GM12878 (cell line): ENCODE measurements around the gene TEX12. TPM values are rescaled to one million over a fixed set of nuclear protein-coding genes. Genes with fewer than 3 reads are reported as not detected.

Experiments used
- ATAC-seq: fragments of 200-7000 bp; cut with Tn5 transposase; 3 replicates; pipeline ENCODE4 v1.9.1; 2020; ENCODE audit warnings: mild to moderate bottlenecking, moderate library complexity
- BruUV-seq: library from RNA; stranded (reverse); fragments of 400-500 nt; replicated peaks from 2 replicates; lab custom pipeline; 2021; lab: Mats Ljungman, UMichigan
- CTCF ChIA-PET: fragments of 300-600 bp; sonication (Branson Sonifier 250); formaldehyde crosslinking; extraction: SDS; loops from one replicate; lab custom pipeline; 2021; ENCODE audit warnings: inconsistent platforms; lab: Yijun Ruan, JAX
- POLR2A ChIA-PET: fragments of 350-600 bp; formaldehyde crosslinking; extraction: SDS; loops from one replicate; lab custom pipeline; 2021; ENCODE audit warnings: inconsistent platforms; lab: Charles Lee
- RAD21 ChIA-PET: fragments of 300-600 bp; sonication (Branson Sonifier 250); formaldehyde crosslinking; loops from one replicate; lab custom pipeline; 2023; ENCODE audit warnings: antibody characterized with exemption; ENCODE audit not compliant: unreplicated experiment; lab: Charles Lee
- SMC1A ChIA-PET: fragments of 300-600 bp; sonication (Branson Sonifier 250); formaldehyde crosslinking; loops from one replicate; lab custom pipeline; 2023; ENCODE audit not compliant: unreplicated experiment, uncharacterized antibody; lab: Charles Lee
- DNase-seq: peaks from one replicate; pipeline ENCODE4 v3.0.0-alpha.2; 2011; ENCODE audit warnings: low read depth, low spot score
- FAIRE-seq: peaks from 3 replicates; lab custom pipeline; 2011; peaks lifted over from hg19 to GRCh38; lab: Jason Lieb, UNC
- H2AFZ ChIP-seq: 2 replicates; pipeline ENCODE4 v1.6.0; 2011; ENCODE audit warnings: low read depth, low read length, control low read depth; ENCODE audit not compliant: control insufficient read depth
- H3K27ac ChIP-seq: 2 replicates; pipeline ENCODE4 v1.5.1; 2011; ENCODE audit warnings: control low read depth; ENCODE audit not compliant: control insufficient read depth, insufficient read depth
- H3K27me3 ChIP-seq, 2 experiments: replicated peaks in 1 of 2; 2 replicates each; pipeline versions ENCODE4 v1.6.0 to v1.6.1; 2011; ENCODE audit warnings: low read length in 1 of 2; ENCODE audit not compliant: control insufficient read depth in 2 of 2, insufficient read depth in 2 of 2
- H3K36me3 ChIP-seq, 2 experiments: 2 replicates each; pipeline ENCODE4 v1.5.1; 2011; ENCODE audit warnings: low read length in 1 of 2; ENCODE audit not compliant: control insufficient read depth in 2 of 2, insufficient read depth in 2 of 2
- H3K4me1 ChIP-seq: 2 replicates; pipeline ENCODE4 v1.6.1; 2011; ENCODE audit warnings: mild to moderate bottlenecking, low read length, moderate library complexity, mixed read lengths; ENCODE audit not compliant: control insufficient read depth, insufficient read depth
- H3K4me2 ChIP-seq: 2 replicates; pipeline ENCODE4 v1.6.0; 2011; ENCODE audit warnings: control low read depth; ENCODE audit not compliant: control insufficient read depth, insufficient read depth
- H3K4me3 ChIP-seq: fragments of 200-600 bp; sonication (generic); 2 replicates; pipeline ENCODE4 v1.5.1; 2016
- H3K79me2 ChIP-seq: 2 replicates; pipeline ENCODE4 v1.6.0; 2011; ENCODE audit warnings: low read length; ENCODE audit not compliant: control insufficient read depth, insufficient read depth
- H3K9ac ChIP-seq: 2 replicates; pipeline ENCODE4 v1.8.0; 2011; ENCODE audit warnings: low read length, control low read depth, mixed read lengths; ENCODE audit not compliant: control insufficient read depth, insufficient read depth
- H3K9me3 ChIP-seq: replicated peaks from 3 replicates; pipeline ENCODE4 v1.5.1; 2011; ENCODE audit warnings: mild to moderate bottlenecking, low read length; ENCODE audit not compliant: control insufficient read depth, insufficient read depth
- H4K20me1 ChIP-seq: 2 replicates; pipeline ENCODE4 v1.6.0; 2011; ENCODE audit not compliant: control insufficient read depth, insufficient read depth
- FOS ChIP-seq: IDR thresholded peaks from 3 replicates; pipeline ENCODE4 v1.6.1; 2011; ENCODE audit warnings: borderline replicate concordance; ENCODE audit not compliant: insufficient read length; ENCODE audit errors: extremely low read depth
- FOXM1 ChIP-seq: IDR thresholded peaks from 2 replicates; pipeline ENCODE4 v1.6.1; 2012; ENCODE audit warnings: low read depth, mild to moderate bottlenecking, inconsistent platforms, low read length, moderate library complexity
- NFYA ChIP-seq: IDR thresholded peaks from 2 replicates; pipeline ENCODE4 v1.6.1; 2011; ENCODE audit warnings: low read depth, mild to moderate bottlenecking, low read length, improper control_type of control experiment, borderline replicate concordance
- ZNF622 ChIP-seq: fragments of 450-650 bp; IDR thresholded peaks from 2 replicates; pipeline ENCODE4 v1.6.1; 2017; ENCODE audit warnings: mild to moderate bottlenecking, inconsistent platforms
- WGBS: methylation state at CpG from one replicate; pipeline ENCODE4 v1.1.6; 2016; ENCODE audit warnings: low lambda C conversion rate; ENCODE audit not compliant: insufficient replicate concordance, insufficient coverage; ENCODE audit errors: missing lambda C conversion rate; 5-methylcytosine and 5-hydroxymethylcytosine counted together
- in situ Hi-C: fragments of 300-500 bp; cut with MboI; formaldehyde crosslinking; loops from 9 replicates; pipeline ENCODE4 v1.14.3; 2018; ENCODE audit warnings: mixed read lengths
- intact Hi-C: fragments of 100-400 bp; cut with micrococcal nuclease; formaldehyde crosslinking; loops from one replicate; pipeline ENCODE4 v1.14.2; 2022; ENCODE audit not compliant: unreplicated experiment
- polyA plus RNA-seq, 11 experiments: library from polyadenylated mRNA; depleted of rRNA in 4 of 11; unstranded in 6 of 11; stranded (reverse) in 5 of 11; fragments of >200 nt; fragmentation: Nextera tagmentation in 4 of 11; fragmentation: Illumina TruSeq in 1 of 11; extraction: Ambion mirVana in 4 of 11; extraction: Trizol in 1 of 11; gene quantifications; 1 replicate in 1 of 11; 2 replicates in 10 of 11; pipeline versions ENCODE4 v1.2.1 to v1.2.3, GENCODE V29; 2011 to 2016; ENCODE audit warnings: inconsistent platforms in 2 of 11, missing spikeins in 2 of 11, low read depth in 1 of 11
- total RNA-seq, 4 experiments: library from RNA; depleted of rRNA in 3 of 4; stranded (reverse); fragments of >200 nt in 3 of 4; fragmentation: Illumina TruSeq in 1 of 4; extraction: Trizol in 1 of 4; gene quantifications; 2 replicates each; pipeline versions ENCODE4 v1.2.1 to v1.2.3, GENCODE V29; 2013 to 2021
- TF ChIP-seq, protein P1 (sequence below): IDR thresholded peaks from 2 replicates; pipeline ENCODE4 v1.6.1; 2012; ENCODE audit warnings: low read depth, low read length, improper control_type of control experiment

TEX12 gene
- total and polyA plus RNA-seq, 10 of the 15 experiments (the other 5 are each of a cell fraction or from before 2014, with no cell fraction given), result 0.11 to 1.3 (median 0.40) TPM; not detected in 2

DNA sequence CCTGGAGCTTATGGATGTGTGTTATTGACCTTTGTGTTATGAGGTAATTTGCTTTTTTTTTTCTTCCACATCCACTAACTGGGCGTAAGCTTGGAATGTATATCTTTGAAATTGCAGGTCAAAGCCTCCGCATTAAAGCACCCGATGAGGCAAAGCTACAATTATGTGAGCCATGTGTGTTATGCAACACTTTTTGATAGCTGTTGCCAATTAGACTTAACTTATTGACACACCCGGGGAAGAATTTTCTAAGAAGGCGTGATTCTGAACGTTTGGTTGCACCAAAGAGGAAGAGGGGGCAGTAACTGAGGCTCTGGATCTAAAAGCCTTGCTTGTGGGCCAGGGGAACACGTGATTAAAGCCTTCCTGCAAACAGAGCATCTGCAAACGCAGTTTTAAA lies 610 bp upstream of the TEX12 start:
- ChIA-PET POLR2A (no interaction called here), SMC1A (no interaction called here), RAD21 (interaction anchor here (0.6 kb wide), 1 partner anchor 30 kb away, joined by 3 read pairs; no protein-coding TSS in a partner anchor), CTCF (no interaction called here)
- no peaks in the 10 kb centered on the region for H4K20me1 ChIP-seq
- BruUV-seq, result no TSS peak
- in situ Hi-C loops (no loop called here), intact Hi-C loops (no loop called here)
- no peak overlapping the region for H3K9ac ChIP-seq
- H3K27ac ChIP-seq, result no peak overlapping the region
- H3K27me3 ChIP-seq, result no peaks in the 10 kb centered on the region; a peak in 1 of 4 replicates
- FAIRE-seq (no peak), DNase-seq (no peak), ATAC-seq (no peak)
- no peak overlapping the region for H2AFZ ChIP-seq
- no peaks in the 10 kb centered on the region for H3K9me3 ChIP-seq
- H3K79me2 ChIP-seq, result no peaks in the 10 kb centered on the region
- H3K4me3 ChIP-seq, result no peak overlapping the region
- no peak overlapping the region for H3K4me2 ChIP-seq
- no peaks in the 10 kb centered on the region for H3K4me1 ChIP-seq
- TF ChIP-seq, protein P1, sequence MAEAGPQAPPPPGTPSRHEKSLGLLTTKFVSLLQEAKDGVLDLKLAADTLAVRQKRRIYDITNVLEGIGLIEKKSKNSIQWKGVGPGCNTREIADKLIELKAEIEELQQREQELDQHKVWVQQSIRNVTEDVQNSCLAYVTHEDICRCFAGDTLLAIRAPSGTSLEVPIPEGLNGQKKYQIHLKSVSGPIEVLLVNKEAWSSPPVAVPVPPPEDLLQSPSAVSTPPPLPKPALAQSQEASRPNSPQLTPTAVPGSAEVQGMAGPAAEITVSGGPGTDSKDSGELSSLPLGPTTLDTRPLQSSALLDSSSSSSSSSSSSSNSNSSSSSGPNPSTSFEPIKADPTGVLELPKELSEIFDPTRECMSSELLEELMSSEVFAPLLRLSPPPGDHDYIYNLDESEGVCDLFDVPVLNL, result no peak
- TF ChIP-seq NFYA, result no peak
- no peak for TF ChIP-seq FOXM1
- no peak for TF ChIP-seq ZNF622
- no peak for TF ChIP-seq FOS
- TF ChIP-seq, all 136 proteins: peak for 0
- WGBS, result 55% methylated on average over 8 of the region's 8 CpGs
- no peaks in the 10 kb centered on the region for H3K36me3 ChIP-seq
